LNCaP clone FGC (cell line): ENCODE measurements around the gene ETV6.

ENCODE experiments used
- DNase-seq: peaks from one replicate; pipeline ENCODE4 v3.0.0-alpha.2; 2011; ENCODE audit warnings: low read depth
- H3K4me3 ChIP-seq: 2 replicates; pipeline ENCODE4 v1.5.1; 2011; ENCODE audit warnings: mild to moderate bottlenecking, low read depth, low read length, control low read depth
- TF ChIP-seq, protein P1 (sequence below): IDR thresholded peaks from 2 replicates; pipeline ENCODE4 v1.5.1; 2012; ENCODE audit warnings: mild to moderate bottlenecking; ENCODE audit not compliant: control insufficient read depth, insufficient read depth; ENCODE audit errors: extremely low read depth

The ETV6 gene

DNA sequence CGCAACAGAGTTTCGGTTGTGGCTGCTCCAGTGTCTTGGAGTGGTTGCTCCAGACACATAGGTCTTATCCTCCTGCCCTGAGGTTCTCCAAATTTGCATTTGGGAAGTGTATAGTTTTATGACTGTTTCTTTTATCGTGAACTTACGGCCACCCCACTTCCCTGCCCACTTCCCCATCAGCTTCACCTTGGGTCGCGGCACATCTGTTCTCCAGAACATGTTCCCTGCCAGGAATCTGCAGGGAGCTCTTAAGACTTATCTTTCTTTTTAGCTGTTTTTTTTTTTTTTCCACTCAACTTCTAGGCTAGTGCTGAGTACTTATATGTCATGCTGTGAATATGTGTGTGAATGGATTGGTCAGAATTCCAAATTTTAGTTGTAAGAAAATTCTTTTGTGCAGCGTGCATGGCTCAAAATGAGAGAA, 75.4 kb downstream of the ETV6 start:
- H3K4me3 ChIP-seq, result no peak overlapping the region
- DNase-seq, result no peak
- TF ChIP-seq, protein P1, sequence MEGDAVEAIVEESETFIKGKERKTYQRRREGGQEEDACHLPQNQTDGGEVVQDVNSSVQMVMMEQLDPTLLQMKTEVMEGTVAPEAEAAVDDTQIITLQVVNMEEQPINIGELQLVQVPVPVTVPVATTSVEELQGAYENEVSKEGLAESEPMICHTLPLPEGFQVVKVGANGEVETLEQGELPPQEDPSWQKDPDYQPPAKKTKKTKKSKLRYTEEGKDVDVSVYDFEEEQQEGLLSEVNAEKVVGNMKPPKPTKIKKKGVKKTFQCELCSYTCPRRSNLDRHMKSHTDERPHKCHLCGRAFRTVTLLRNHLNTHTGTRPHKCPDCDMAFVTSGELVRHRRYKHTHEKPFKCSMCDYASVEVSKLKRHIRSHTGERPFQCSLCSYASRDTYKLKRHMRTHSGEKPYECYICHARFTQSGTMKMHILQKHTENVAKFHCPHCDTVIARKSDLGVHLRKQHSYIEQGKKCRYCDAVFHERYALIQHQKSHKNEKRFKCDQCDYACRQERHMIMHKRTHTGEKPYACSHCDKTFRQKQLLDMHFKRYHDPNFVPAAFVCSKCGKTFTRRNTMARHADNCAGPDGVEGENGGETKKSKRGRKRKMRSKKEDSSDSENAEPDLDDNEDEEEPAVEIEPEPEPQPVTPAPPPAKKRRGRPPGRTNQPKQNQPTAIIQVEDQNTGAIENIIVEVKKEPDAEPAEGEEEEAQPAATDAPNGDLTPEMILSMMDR, result no peak

DNA sequence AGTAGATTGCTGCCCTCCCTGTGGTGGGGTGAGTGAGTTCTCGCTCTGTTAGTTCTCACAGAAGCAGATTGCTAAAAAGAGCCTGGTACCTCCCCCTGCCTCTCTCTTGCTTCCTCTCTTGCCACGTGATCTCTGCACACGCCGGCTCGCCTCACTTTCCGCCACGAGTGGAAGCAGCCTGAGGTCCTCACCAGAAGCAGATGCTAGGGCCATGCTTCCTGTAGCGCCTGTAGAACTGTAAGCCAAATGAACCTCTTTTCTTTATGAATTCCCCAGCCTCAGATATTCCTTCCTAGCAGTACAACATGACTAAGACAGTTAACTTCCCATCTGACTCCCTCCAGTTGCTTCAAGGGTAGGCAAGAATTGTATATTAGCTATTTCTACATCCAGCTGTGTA, 76.2 kb downstream of the ETV6 start:
- DNase-seq, result no peak
- H3K4me3 ChIP-seq, result no peak overlapping the region

DNA sequence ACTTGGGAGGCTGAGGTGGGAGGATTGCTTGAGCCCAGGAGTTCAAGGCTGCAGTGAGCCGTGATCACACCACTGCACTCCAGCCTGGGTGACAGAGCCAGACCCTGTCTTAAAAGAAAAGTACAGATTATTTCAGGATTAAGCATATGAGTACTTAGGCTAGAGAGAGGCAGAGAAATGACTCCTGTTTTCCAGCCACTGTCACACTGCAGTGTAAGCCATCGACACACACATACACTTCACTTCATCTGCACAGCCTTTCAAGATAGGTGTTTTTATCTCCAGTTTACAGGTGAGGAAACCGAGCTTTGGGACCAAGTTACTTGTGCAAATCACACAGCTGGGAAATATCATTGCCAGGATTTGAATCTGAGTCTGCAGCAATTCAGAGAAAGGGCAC, 77.2 kb downstream of the ETV6 start:
- H3K4me3 ChIP-seq, result no peak overlapping the region
- no peak for DNase-seq
- TF ChIP-seq, protein P1, result no peak

More for the DNA sequence above, 76.2 kb downstream of the ETV6 start:
- TF ChIP-seq, protein P1, result no peak

DNA sequence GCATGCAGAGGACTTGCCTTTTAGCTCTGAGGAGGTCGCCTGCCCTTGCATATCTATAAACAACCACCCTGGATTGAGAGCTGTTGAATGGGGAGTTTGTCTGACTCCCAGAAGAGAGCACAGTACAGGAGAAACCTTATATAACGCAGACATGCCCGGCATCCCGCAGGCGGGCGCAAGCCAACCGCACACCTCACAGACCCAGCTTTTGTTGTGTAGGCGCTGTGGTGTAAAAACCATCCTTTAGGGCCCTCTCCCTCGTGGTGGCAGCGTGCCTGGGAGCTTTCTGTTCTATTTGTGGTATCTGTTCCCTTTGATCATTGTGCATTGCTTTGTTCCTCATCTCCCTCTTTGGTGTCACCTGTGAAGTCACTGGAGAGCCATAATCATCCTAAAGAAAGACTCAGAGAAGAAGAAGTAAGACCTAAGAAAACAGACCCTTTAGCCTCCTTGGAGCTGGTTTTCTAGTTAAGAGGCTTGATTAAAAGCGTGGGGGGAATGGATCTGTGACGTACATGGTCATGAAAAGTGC, 77.7 kb downstream of the ETV6 start:
- no peak for DNase-seq
- no peak overlapping the region for H3K4me3 ChIP-seq
- TF ChIP-seq, protein P1, result no peak

DNA sequence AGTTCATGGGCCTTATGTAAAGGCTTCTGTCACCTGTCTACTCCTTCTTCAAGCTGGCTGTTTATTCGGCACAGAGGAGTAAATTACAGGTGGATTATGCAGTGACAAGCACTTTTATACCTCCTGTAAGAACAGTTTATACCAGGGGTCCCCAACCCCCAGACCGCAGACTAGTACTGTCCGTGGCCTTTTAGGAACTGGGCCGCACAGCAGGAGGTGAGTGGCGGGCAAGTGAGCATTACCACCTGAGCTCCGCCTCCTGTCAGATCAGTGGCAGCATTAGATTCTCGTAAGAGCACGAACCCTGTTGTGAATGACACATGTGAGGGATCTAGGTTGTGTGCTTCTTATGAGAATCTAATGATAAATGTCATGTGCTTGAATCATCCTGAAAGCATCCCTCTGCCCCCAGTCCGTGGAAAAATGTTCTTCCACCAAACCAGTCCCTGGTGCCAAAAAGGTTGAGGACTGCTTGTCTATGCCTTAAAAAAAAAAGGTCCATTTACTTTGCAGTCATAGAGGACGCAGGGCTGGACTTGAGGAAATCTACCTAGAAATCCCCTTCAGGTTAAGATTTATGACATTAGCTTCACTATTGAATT, 78.8 kb downstream of the ETV6 start:
- TF ChIP-seq, protein P1, result no peak
- no peak overlapping the region for H3K4me3 ChIP-seq
- no peak for DNase-seq

DNA sequence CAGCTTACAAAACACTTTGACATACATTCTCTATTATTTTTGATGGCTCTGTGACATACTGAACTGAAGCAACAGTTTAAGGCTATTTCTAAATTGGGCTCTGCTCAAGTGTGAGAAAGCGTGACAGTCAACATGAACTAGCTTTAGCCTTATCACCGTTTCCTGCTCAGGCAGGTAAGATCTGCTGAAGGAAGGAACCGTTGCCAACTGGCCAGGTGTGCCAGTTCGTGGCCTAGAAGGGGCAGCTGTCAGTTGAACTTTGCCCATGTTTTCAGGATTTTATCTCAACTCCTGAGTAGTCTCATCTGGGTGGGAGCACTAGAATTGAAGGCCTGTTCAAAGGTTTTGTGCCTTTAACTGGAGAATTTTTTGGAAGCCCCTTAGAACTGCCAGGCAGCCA, 79.5 kb downstream of the ETV6 start:
- H3K4me3 ChIP-seq, result no peak overlapping the region
- DNase-seq, result peak; percentile 55
- TF ChIP-seq, protein P1, result no peak
